ENCODE data around the gene GAR1.

DNA sequence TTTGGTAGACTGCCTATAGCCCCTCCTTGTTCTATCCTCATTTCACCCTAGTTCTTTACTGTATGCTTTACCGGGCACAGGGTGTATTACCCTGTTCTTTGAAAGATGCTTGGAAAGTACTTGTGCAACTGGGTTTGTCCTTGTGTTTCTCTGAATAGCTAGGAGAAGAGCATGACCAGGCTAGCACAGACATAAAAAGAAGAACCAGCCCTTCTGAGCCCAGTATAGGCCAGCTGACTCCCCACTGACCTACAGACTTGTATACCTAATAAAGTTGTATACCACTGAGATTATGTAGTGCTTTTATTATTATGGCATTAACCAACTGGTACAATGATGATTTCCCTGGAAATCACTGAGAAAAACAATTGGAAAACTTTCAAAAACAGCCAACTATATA is 28.7 kb upstream of the GAR1 start:
- TF ChIP-seq, protein P1, sequence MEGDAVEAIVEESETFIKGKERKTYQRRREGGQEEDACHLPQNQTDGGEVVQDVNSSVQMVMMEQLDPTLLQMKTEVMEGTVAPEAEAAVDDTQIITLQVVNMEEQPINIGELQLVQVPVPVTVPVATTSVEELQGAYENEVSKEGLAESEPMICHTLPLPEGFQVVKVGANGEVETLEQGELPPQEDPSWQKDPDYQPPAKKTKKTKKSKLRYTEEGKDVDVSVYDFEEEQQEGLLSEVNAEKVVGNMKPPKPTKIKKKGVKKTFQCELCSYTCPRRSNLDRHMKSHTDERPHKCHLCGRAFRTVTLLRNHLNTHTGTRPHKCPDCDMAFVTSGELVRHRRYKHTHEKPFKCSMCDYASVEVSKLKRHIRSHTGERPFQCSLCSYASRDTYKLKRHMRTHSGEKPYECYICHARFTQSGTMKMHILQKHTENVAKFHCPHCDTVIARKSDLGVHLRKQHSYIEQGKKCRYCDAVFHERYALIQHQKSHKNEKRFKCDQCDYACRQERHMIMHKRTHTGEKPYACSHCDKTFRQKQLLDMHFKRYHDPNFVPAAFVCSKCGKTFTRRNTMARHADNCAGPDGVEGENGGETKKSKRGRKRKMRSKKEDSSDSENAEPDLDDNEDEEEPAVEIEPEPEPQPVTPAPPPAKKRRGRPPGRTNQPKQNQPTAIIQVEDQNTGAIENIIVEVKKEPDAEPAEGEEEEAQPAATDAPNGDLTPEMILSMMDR (IDR thresholded peaks at IDR 0.05), result no peak
- TF ChIP-seq POLR2A (IDR thresholded peaks at IDR 0.05), result no peak

Measured in Peyer's patch (tissue), 4 donors.